Natural killer cell (primary cell): ENCODE measurements around the gene TMEM236. TPM values are rescaled to one million over a fixed set of nuclear protein-coding genes. Genes with fewer than 3 reads are reported as not detected.

Experiments
- ATAC-seq, 3 donors: fragments of 150-1000 bp in 2 of 3; fragments of 200-7000 bp in 1 of 3; cut with Tn5 transposase; 1 replicate in 1 of 3; 2 replicates in 2 of 3; pipeline ENCODE4 v1.10.0; 2021; ENCODE audit warnings: mild to moderate bottlenecking in 2 of 3, moderate library complexity in 2 of 3
- DNase-seq, 2 donors: peaks; one replicate each; pipeline versions ENCODE4 v3.0.0 to v3.0.0-alpha.2; 2013 to 2021; ENCODE audit warnings: mixed read lengths in 1 of 2
- H3K27ac ChIP-seq: one replicate; pipeline ENCODE4 v1.5.1; 2013; ENCODE audit warnings: mild to moderate bottlenecking, low read length
- H3K27me3 ChIP-seq: one replicate; pipeline ENCODE4 v1.6.1; 2013; ENCODE audit warnings: low read length; ENCODE audit not compliant: control insufficient read depth, insufficient read depth
- H3K36me3 ChIP-seq: one replicate; pipeline ENCODE4 v1.6.1; 2013; ENCODE audit warnings: low read length; ENCODE audit not compliant: control insufficient read depth, insufficient read depth
- H3K4me1 ChIP-seq: one replicate; pipeline ENCODE4 v1.6.1; 2013; ENCODE audit warnings: low read length; ENCODE audit not compliant: control insufficient read depth, insufficient read depth
- H3K4me3 ChIP-seq: one replicate; pipeline ENCODE4 v1.5.1; 2013; ENCODE audit warnings: low read length
- H3K9me3 ChIP-seq: one replicate; pipeline ENCODE4 v1.6.1; 2013; ENCODE audit warnings: low read length; ENCODE audit not compliant: control insufficient read depth, insufficient read depth
- H3K27ac Mint-ChIP-seq, 2 donors: one replicate each; pipeline ENCODE4 v1.8.0; 2022; ENCODE audit warnings: mild to moderate bottlenecking in 2 of 2, mixed read lengths in 2 of 2, moderate library complexity in 1 of 2
- H3K27me3 Mint-ChIP-seq, 2 donors: one replicate each; pipeline ENCODE4 v1.8.0; 2022; ENCODE audit warnings: low read depth in 2 of 2, mixed read lengths in 2 of 2
- H3K36me3 Mint-ChIP-seq: one replicate; pipeline ENCODE4 v1.8.0; 2022; ENCODE audit warnings: mixed read lengths
- H3K4me1 Mint-ChIP-seq, 2 donors: one replicate each; pipeline ENCODE4 v1.8.0; 2022; ENCODE audit warnings: mixed read lengths in 2 of 2
- H3K4me3 Mint-ChIP-seq: one replicate; pipeline ENCODE4 v1.8.0; 2022; ENCODE audit warnings: mild to moderate bottlenecking, moderate library complexity, mixed read lengths
- H3K9me3 Mint-ChIP-seq, 2 donors: one replicate each; pipeline ENCODE4 v1.8.0; 2022; ENCODE audit warnings: mixed read lengths in 2 of 2
- WGBS: methylation state at CpG from one replicate; pipeline ENCODE4 v1.1.7; 2013; ENCODE audit warnings: missing lambda C conversion rate; ENCODE audit not compliant: insufficient coverage; 5-methylcytosine and 5-hydroxymethylcytosine counted together
- intact Hi-C: fragments of 100-400 bp; cut with micrococcal nuclease; formaldehyde crosslinking; loops from one replicate; pipeline ENCODE4 v1.14.2; 2022
- total RNA-seq, 4 donors: library from RNA; stranded (reverse); fragments of 120-200 nt in 1 of 4; gene quantifications; one replicate each; pipeline versions ENCODE4 v1.2.3 to v1.2.4, GENCODE V29; 2013 to 2022
- TF ChIP-seq, protein P1 (sequence below): fragments of 200-600 bp; IDR thresholded peaks from one replicate; pipeline ENCODE4 v1.8.0; 2022; ENCODE audit warnings: antibody characterized with exemption

The TMEM236 gene
- total RNA-seq, 3 donors from 2014 or later (not counting 1 experiment from before 2014, with no cell fraction given), result 0.16 to 0.20 (median 0.16) TPM

DNA sequence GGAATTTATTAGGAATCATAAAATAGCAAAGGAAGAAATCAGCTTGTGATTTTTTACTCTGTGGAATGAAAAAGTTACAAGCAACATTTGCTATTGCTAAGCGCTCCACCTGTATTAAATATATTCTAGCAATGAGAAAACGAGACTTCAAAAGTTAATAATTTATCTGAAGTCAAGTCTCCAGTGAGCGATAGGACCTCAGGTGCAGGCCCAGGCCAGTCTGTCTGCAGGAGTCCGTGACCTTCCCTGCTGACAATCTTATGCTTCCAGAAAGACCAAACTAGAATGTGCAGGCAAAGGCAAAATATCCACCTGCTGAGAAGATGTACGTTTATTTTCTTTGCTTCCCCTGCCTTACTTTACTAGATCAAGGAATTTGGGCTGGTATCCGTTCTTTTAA, 79.9 kb downstream of the TMEM236 start:
- intact Hi-C loops, result no loop called here
- peaks cover 11 to 35% of the 10 kb centered on the region in 2 donors for H3K27me3 Mint-ChIP-seq
- no peaks in the 10 kb centered on the region for H3K27me3 ChIP-seq
- TF ChIP-seq, protein P1, sequence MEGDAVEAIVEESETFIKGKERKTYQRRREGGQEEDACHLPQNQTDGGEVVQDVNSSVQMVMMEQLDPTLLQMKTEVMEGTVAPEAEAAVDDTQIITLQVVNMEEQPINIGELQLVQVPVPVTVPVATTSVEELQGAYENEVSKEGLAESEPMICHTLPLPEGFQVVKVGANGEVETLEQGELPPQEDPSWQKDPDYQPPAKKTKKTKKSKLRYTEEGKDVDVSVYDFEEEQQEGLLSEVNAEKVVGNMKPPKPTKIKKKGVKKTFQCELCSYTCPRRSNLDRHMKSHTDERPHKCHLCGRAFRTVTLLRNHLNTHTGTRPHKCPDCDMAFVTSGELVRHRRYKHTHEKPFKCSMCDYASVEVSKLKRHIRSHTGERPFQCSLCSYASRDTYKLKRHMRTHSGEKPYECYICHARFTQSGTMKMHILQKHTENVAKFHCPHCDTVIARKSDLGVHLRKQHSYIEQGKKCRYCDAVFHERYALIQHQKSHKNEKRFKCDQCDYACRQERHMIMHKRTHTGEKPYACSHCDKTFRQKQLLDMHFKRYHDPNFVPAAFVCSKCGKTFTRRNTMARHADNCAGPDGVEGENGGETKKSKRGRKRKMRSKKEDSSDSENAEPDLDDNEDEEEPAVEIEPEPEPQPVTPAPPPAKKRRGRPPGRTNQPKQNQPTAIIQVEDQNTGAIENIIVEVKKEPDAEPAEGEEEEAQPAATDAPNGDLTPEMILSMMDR, result no peak
- peaks cover 0 to 6% of the 10 kb centered on the region in 2 donors for H3K4me1 Mint-ChIP-seq
- H3K27ac Mint-ChIP-seq, result no peak overlapping the region
- no peak overlapping the region for H3K27ac ChIP-seq
- no peak overlapping the region for H3K4me3 Mint-ChIP-seq
- H3K9me3 Mint-ChIP-seq, result no peaks in the 10 kb centered on the region
- H3K9me3 ChIP-seq, result no peaks in the 10 kb centered on the region
- WGBS, result 90% methylated on average over 6 of the region's 6 CpGs
- no peak overlapping the region for H3K4me3 ChIP-seq
- DNase-seq (no peak), ATAC-seq (no peak)
- H3K36me3 Mint-ChIP-seq, result no peaks in the 10 kb centered on the region
- H3K4me1 ChIP-seq, result peaks cover 5% of the 10 kb centered on the region
- H3K36me3 ChIP-seq, result no peaks in the 10 kb centered on the region

DNA sequence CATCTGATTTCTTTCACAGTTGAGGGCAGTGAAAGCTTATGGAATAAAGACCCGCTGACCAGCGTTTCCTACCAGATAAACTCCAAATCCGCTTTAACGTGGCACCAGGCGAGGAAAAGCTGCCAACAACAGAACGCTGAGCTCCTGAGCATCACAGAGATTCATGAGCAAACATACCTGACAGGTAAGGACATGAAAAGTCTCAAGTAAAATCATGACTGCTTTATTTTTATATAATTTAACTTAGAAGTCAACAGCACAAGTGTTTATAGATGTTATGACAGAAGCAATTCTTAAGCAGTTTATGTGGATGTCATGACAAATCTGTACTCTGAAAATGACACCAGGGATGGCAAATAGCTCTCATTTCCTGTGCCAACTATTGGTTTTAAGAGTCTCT, 81.7 kb downstream of the TMEM236 start:
- DNase-seq (no peak), ATAC-seq (no peak)
- Histone ChIP-seq H3K36me3 (no peaks in the 10 kb centered on the region), H3K4me1 (peaks cover 5% of the 10 kb centered on the region), H3K4me3 (no peak overlapping the region), H3K9me3 (no peaks in the 10 kb centered on the region), H3K27ac (no peak overlapping the region), H3K27me3 (no peaks in the 10 kb centered on the region)
- intact Hi-C loops, result no loop called here
- TF ChIP-seq, protein P1, result no peak
- H3K9me3 Mint-ChIP-seq, result no peaks in the 10 kb centered on the region
- peaks cover 15 to 37% of the 10 kb centered on the region in 2 donors for H3K27me3 Mint-ChIP-seq
- no peak overlapping the region for H3K4me3 Mint-ChIP-seq
- H3K36me3 Mint-ChIP-seq, result no peaks in the 10 kb centered on the region
- no peak overlapping the region for H3K27ac Mint-ChIP-seq
- peaks cover 5 to 11% of the 10 kb centered on the region in 2 donors for H3K4me1 Mint-ChIP-seq
- 97% methylated on average over 6 of the region's 6 CpGs for WGBS

DNA sequence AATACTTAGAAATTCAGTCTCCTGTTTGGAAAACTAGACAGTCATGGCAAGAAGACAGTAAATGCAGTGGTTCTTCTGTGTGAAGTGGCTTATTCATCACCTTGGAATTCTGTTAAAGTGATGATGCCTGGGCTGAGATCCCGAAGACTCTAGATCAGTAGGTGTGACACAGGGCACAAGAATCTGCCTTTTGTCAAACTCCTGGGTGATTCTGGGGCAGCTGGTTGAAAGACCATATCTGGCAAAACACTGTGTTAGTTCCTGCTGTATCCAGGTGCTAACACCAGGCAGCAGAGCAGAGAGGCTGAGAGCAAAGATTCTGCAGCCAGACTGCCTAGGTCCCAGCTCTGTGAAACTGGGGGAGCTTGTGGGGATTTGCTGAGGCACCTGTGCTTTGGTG, 83.7 kb downstream of the TMEM236 start:
- Mint-ChIP-seq H3K27ac (no peak overlapping the region), H3K9me3 (no peaks in the 10 kb centered on the region), H3K4me3 (no peak overlapping the region), H3K27me3 (peaks cover 17 to 33% of the 10 kb centered on the region in 2 donors), H3K36me3 (no peaks in the 10 kb centered on the region), H3K4me1 (peaks cover 5 to 11% of the 10 kb centered on the region in 2 donors)
- no peak for ATAC-seq
- no peak for DNase-seq
- TF ChIP-seq, protein P1, result no peak
- WGBS, result 81% methylated on average over 1 of the region's 1 CpG
- intact Hi-C loops, result no loop called here
- H3K27me3 ChIP-seq, result no peaks in the 10 kb centered on the region
- no peaks in the 10 kb centered on the region for H3K36me3 ChIP-seq
- H3K27ac ChIP-seq, result no peak overlapping the region
- H3K9me3 ChIP-seq, result no peaks in the 10 kb centered on the region
- no peak overlapping the region for H3K4me3 ChIP-seq
- H3K4me1 ChIP-seq, result peaks cover 4% of the 10 kb centered on the region

DNA sequence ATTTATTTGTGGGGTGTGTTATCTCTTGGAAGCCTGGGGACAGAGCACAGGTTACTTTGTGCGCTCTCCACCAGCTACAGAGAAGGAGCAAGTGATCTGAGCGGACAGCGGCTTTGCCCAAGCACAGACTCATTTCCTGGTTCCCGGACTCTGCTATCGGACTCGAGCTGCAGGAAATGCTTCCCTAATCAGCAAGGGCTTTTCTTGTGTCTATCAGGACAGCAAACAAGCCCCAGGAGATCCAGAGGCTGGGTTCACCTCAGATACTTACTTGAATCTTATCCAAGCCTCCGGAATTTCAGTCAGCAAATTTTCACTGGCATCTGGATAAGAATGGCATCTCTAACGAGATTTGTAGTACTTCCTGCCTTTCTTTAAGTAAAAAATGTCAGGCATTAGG, 84.9 kb downstream of the TMEM236 start:
- Histone ChIP-seq H3K4me3 (no peak overlapping the region), H3K27ac (no peak overlapping the region), H3K36me3 (no peaks in the 10 kb centered on the region), H3K27me3 (no peaks in the 10 kb centered on the region), H3K4me1 (no peaks in the 10 kb centered on the region), H3K9me3 (no peaks in the 10 kb centered on the region)
- peaks cover 5 to 11% of the 10 kb centered on the region in 2 donors for H3K4me1 Mint-ChIP-seq
- H3K27me3 Mint-ChIP-seq, result peaks cover 19 to 36% of the 10 kb centered on the region in 2 donors
- no peaks in the 10 kb centered on the region for H3K9me3 Mint-ChIP-seq
- H3K36me3 Mint-ChIP-seq, result no peaks in the 10 kb centered on the region
- no peak overlapping the region for H3K4me3 Mint-ChIP-seq
- ATAC-seq (no peak), DNase-seq (no peak)
- 47% methylated on average over 7 of the region's 8 CpGs for WGBS
- intact Hi-C loops, result no loop called here
- H3K27ac Mint-ChIP-seq, result no peak overlapping the region
- TF ChIP-seq, protein P1, result no peak
